RPMI7951 (cell line): Measurements from ENCODE around the gene RTN4IP1. TPM values are rescaled to one million over a fixed set of nuclear protein-coding genes. Genes with fewer than 3 reads are reported as not detected.

Experiments used
- DNase-seq: peaks from one replicate; pipeline ENCODE4 v3.0.0-alpha.2; 2012; ENCODE audit warnings: low read depth
- total RNA-seq: library from RNA; depleted of rRNA; stranded (reverse); fragments of >200 nt; shearing (Covaris generic); gene quantifications from 2 replicates; pipeline ENCODE4 v1.2.3, GENCODE V29; 2014; rRNA removed

Gene RTN4IP1, protein sequence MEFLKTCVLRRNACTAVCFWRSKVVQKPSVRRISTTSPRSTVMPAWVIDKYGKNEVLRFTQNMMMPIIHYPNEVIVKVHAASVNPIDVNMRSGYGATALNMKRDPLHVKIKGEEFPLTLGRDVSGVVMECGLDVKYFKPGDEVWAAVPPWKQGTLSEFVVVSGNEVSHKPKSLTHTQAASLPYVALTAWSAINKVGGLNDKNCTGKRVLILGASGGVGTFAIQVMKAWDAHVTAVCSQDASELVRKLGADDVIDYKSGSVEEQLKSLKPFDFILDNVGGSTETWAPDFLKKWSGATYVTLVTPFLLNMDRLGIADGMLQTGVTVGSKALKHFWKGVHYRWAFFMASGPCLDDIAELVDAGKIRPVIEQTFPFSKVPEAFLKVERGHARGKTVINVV
- total RNA-seq: 14.6 and 15.7 TPM in 2 replicates

DNA sequence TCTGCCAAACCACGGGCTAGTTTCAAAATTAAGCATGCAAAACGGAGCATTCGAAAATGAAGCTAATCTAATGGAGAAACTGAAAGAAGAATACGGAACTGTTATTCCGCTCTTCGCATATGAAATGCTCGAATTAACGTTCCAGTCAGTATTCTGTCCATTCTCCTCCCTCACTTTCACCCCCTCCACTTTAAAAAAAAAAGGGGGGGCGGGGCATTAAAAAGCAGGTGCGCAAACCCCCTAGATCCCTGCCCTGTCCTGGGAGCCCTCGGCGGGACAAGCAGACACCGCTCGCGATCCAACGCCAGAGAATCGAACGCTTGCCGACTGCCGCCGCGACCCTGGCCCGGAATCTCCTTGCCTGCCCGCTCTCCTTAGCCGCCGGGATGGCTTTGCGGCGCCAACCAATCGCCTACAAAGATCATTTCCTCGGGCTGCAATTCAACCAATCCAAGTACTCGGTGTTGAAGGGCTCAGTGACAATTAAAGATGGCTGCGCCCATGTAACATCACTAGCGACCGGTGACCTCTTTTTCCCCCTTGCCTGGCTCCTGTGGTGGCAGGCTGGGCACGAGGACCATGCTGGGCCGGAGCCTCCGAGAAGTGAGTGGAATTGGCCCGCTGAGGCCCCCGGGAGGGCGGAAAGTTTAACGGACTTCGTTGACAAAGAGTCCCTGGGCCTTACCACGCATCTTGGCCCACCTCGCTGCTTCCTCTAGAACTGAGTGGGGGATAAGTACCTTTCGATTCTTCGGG lies at the start of gene RTN4IP1, which contains the start of gene QRSL1:
TSS of gene RTN4IP1 (minus strand) at position 396 of the 756 bp plus-strand sequence. CDS start 477 bp downstream, outside the sequence.
TSS of gene QRSL1 (plus strand) at position 476 of the 756 bp plus-strand sequence. CDS start at position 580, 104 bp downstream.
- DNase-seq: peak; percentile 89

DNA sequence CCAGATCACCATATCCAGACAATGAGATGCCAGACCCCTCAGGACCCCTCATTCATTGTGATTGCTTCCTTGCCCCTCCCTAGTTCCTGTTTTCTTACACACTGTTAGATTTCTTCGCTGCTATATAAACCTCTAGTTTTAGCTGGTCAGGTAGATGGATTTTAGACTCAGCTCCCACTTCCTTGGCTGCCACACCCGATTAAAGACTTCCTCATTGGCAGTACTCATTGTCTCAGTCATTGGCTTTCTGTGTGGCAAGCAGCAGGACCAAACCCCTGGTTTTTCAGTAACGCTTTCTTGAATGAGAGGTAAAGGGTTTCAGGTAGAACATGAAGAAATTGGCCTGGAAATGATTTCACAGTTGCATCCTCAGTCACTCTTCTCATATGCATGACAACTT lies 48.0 kb upstream of the RTN4IP1 start:
- no peak for DNase-seq

DNA sequence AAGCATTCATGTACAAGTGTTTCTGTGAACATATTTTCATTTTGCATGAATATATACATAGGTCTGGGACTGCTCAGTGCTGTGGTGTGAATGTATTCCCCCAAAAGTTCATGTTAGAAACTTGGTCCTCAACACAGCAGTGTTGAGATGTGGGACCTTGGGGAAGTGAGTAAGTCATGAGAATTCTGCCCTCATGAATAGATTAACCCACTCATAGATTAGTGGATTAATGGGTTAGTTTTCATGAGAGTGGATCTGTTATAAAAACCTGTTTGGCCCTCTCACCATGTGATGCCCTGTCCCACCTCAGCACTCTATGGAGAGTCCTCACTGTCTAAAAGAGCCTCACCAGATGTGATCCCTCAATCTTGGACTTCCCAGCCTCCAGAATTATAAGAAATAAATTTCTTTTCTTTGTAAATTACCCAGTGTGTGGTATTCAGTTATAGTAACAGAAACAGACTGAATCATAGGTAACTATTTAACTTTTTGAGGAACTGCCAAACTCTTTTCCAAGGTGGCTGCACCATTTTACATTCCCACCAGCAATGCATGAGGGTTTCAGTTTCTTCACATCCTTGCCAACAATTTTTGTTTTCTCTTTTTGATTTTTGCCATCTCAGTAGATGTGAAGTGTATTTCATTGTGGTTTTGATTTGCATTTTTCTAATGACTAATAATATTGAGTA lies 45.4 kb upstream of the RTN4IP1 start:
- no peak for DNase-seq

DNA sequence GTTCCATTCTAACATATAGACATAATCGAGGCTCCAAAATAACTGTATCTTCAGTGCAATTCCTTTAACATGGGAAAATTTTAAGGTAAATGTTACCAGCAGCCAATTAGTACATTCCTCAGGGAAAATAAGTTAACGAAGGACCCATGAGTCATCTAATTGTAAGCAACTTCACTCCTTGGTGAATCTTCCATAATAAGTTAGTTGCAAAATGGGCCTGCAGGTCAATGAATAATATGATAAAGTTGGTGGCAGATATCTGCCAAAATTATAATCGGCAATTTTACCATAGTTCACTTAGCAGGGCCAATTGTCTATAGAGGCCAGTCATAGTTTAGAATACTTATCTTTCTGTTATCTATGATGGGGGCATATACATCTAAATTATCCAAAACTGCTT lies 42.4 kb upstream of the RTN4IP1 start:
- no peak for DNase-seq

DNA sequence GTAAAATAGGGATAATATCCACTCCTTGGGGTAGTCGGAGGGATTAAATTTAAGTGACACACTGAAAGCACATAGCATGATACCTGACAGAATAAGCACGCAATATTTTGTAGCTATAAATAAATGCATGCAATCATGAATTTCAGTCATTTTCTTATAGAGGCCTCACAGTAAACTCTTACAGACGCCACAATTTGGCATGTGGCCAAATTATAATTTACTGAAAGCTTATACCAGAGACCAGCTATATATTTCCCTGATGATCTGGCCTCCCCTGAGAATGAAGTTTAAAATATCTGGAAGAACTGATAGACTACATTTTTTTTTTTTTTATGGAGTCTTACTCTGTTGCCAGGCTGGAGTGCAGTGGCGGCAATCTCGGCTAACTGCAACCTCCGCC lies 40.9 kb upstream of the RTN4IP1 start:
- no peak for DNase-seq

DNA sequence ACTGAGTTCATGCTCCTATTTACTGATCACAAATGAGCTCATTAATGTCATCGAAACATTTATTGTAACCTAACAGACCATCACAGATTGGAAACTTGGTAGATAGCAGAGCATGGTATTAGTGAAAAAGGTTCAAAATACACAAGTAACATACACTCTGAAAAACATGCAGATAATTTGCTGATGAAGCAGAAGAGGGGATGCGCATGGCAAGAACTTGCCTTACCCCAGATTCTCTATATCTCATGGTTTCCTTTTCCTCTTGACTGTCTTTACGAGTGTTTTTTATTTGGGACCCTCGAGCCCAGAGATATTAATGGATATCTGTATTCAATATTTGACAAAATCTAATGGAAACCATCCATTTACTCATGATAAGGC lies 37.7 kb upstream of the RTN4IP1 start:
- no peak for DNase-seq

DNA sequence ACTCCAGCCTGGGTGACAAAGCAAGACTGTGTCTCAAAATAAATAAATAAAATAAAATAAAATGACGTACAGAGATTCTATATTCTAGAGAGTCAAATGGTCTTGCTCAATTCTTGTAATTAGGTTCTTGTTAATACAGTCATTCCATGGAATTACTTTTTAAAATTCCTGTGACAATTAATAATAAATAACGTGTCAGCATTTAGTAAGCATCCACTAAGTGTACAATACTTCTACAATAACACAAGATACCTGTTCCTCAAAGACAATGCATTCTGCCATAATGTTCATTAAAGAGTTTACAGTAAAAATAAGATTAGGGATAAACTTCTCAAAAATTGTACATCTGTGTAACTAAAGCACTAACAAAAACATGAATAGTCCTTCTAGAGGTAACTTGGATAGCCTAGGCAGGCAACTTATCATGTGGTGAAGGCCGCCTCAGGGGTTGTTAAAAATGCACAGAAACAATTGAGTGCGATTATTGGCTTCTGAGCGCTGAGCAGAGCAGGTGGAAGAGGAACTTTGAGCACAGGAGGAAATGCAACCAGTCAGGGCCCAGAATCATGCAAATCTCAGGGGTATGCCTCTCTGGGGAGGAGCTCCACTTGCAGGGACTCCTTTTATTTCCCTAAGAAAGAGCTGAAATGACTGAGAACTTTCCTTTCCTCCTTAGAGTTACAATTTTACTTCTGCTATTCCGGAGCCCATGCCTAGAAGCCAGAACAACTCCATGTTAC lies 37.2 kb upstream of the RTN4IP1 start:
- DNase-seq: no peak

DNA sequence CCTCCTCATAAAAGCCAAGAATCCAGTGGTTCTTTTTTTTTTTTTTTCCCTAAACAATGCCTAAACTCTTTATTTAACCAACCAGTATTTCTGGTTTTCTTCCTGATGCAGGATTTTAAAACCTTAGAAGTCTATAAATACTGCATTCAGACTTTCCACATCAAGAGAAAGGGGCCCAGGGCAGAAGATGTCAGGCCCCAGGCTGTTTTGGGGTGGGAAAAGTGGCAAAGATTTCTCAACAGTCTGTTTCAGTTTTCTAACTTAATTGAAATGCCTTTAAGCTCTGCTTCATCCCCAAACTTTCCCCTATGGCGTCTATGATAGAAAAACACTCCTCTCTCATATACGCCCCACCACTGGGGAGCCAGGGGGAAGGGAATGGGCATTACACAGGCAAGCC lies 33.2 kb upstream of the RTN4IP1 start:
- DNase-seq: no peak

DNA sequence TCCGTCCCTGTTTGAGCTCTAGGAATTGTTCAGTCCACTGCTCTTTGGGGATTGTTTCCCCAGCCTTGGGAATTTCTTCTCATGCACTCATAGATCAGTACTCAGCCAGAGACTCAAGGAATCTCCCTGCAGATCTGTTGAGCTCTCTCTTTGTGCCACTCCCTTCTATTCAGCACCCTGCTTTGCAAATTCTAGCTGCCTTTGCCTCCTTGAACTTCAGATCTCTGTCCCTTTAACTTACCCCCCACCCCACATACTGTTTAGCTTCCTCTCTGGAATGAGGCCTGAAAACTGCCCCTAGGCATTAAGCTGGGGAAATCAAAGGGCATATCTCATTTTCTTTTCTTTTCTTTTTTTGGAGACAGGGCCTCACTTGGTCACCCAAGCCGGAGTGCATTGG lies 30.6 kb upstream of the RTN4IP1 start:
- no peak for DNase-seq

DNA sequence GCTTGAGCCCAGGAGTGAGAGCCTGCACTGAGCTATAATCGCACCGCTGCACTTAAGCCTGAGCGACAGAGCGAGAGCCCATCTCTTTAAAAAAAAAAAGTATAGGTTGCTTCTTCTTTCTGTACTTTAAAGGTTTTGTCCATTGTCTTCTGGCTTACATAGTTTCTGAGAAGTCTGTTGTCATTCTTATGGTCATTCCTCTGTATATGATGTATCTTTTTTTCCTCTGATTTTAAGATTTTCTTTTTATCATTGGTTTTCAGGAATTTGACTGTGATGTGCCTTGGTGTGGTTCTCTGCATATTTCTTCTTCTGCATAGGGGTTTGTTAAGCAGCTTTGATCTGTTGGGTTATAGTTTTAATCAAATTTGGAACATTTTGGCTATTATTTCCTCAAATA lies 29.2 kb upstream of the RTN4IP1 start:
- DNase-seq: peak; percentile 4

DNA sequence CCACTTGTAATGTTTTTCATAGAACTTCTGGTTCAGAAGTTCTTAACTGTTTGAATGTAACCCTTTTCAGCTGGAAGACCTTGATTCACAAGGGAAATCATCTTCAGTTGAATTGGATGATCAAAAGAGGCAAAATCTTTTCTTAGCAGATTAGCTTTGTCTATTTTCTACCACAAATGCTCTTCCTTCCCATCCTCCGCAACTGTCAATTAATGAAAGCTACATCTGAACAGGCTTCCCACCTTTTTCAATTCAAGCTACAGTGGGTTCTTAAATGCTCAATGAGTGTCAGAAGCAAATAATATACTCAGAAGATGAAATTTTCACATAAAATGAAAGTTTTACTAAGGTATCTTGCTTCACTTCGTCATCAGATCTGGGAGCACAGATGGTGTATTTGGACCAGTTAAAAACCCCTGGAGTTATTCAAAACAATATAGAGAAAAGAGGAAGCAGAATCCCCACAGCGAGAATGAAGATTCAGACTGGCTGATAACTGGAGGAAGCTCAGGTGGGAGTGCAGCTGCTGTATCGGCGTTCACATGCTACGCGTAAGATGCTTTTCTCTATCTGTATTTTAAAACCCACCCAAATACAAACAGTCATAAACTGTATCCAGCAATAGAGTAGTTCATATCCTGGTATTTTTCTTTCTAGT lies 19.5 kb upstream of the RTN4IP1 start:
- DNase-seq: no peak

DNA sequence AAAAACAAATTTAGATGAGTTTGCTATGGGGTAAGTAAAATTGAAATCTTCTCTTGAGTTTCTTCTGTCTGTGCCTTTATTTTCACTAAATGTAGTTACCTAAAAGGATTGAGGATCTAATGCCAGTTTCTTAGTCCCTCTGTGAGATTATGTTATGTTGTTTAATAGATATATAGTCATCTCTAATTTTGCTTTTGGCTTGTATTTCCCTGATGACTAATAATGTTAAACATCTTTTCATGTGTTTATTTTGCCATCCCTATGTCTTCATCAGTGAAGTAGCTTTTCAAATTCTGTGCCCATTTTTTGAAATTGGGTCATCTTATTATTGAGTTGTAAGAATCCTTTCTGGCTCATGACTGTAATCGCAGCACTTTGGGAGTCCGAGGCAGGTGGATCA lies 13.8 kb upstream of the RTN4IP1 start:
- no peak for DNase-seq

DNA sequence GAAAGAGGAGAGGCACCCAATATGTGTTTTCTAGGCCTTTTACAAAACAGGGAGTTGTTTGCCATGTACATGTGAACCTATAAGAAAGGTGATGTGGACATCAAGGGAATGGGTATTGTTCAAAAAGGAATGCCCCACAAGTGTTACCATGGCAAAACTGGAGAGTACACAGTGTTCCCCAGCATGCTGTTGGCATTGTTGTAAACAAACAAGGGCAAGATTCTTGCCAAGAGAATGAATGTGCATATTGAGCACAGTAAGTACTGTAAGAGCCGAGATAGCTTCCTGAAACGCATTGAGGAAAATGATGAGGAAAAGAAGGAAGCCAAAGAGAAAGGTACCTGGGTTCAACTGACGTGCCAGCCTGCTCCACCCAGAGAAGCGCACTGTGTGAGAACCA lies 13.2 kb upstream of the RTN4IP1 start:
- DNase-seq: no peak

DNA sequence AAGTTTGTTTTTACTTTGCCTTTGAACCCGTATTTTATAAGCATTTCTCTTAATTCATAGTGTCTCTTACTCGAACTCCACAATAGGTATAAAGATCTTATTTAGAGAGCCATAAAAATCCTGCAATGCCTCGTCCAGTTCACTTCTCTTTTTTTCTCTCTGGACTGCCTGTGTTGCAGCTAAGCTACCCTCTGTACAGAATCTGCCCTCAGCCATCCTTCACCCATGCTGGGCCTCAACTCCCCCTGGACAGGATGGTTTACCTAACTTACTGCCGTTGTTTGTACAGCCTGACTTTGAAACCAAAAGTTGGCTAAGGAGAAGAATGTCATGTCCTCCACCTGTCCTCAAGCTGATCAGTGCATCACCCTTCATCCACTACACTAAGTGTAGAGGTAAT lies 10.5 kb upstream of the RTN4IP1 start:
- no peak for DNase-seq

DNA sequence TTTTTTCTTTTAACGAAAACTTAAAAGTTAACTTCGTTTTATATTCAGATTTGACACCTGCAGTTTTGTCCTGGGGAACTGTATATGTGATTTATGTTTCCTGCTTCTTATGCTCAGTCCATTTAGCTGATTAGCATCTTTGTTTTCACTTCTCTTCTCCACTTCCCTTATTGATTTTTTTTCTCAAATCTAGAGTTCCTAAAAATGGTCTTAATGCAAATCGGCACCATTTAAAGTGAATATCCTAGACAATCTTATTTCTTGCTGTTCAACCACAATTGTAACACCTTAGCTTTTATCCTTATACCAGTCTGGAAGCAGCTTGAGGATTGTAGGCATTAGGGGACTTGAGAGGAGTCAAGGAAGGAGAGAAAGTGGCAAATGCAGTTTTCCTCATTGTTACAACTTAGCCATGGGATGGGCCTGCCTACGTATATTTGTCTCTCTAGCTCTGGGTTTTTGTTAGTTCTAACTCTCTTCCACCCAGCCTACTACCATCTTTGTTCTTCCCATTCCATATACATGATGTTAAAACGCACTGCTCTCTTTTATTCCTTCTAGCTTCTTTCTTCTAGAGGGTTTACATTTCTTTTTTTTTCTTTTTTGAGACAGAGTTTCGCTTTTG lies 8.5 kb upstream of the RTN4IP1 start:
- DNase-seq: no peak

DNA sequence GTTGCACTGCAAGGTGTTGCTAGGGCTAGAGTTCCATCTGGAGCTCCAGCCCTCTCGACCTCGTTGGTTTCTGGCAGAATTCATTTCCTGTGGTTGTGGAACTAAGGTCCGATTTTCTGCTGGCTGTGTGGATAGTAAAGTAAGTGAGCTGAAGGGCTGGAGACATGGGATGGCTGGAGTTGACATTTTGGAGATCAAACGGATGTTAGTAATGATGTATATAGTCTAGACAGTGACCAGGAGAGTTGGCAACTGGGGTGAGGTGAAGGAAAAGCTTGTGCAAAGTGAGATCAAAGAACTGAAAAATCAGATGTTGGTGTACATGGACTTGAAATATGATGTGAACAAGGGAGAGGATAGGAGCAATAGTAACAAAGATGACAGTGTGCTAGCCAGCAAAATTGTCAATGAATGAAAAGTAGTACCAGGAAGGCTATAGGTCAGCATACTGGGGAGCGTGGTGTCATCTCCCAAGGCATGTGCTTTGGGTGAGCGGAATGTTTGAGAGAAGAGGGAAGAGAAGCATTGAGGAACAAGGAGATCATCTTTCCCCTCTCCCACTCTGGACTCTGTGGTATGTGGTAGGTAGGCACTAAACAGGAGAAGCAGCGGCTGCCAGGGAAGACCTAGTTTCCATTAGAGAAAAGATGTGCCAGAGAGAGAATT lies 7.9 kb upstream of the RTN4IP1 start:
- DNase-seq: no peak

DNA sequence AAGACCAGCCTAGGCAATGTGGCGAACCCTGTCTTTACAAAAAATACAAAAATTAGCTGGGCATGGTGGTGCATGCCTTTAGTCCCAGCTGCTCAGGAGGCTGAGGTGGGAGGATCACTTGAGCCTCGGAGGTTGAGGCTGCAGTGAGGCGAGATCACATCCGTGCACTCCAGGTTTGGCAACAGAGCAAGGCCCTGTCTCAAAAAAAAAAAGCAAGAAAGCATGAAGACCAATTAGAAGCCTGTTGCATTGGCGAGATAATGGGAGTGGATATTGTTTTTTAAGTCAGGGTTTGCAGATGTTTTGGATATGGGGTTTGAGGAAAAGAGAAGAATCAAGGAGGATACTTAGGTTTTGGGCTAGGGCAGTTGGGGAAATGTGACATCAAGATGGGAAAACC lies 5.3 kb upstream of the RTN4IP1 start:
- DNase-seq: no peak

DNA sequence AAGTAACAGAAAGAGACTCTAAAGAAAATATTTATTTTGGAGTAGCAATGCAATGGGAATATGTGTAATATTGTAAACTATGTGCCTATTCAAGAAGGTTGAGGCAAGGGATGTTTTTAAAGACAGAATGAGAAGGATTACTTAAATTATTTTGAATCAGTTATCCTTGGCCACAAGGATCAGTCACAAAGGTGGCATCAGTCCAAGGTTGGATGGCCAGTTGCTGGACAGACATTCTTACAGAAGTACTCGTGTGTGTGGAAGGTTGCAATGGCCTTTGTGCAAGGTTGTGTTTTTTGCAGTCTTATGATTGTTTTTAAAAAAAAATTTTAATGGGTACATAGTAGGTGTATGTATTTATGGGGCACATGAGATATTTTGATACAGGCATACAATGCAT lies 2.0 kb upstream of the RTN4IP1 start:
- peak; percentile 31 for DNase-seq

DNA sequence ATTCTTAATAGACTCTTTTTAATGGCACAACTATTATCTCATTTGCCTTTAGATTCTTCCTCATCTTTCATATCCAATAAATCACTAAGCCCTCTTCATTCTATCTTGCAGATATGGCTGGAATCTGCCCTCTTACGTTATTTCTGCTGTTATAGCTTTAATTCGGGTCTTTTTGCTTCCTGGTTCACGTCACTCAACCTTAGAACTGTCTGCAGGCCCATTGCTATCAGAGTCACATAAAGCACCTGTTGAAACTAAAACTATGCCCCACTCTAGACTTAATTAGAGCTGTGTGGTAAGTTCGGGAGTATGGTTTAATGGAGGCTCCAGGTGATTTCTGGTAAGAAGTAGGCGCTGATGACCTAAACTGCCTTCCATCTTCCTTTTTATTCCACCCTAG lies 1.1 kb upstream of the RTN4IP1 start:
- DNase-seq: no peak

DNA sequence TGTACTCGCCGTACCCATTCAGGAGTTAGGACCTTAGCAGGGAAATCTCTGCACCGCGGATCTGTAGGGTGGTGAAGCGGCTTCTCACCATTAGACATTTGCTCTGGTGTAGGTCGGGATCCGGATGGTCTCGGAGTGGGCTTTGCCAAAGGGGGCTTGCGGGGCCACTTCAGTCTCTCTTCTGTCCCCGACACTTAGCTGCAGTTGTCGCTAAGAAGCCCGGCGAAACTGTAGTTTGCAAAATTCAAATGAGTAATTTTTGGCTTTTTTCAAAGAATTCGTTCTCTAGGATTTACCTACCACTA lies 513 bp upstream of the RTN4IP1 start:
- DNase-seq: no peak
